Left ventricle myocardium inferior (tissue), 1 donor: Measurements from ENCODE around the gene GNG12. TPM values are rescaled to one million over a fixed set of nuclear protein-coding genes. Genes with fewer than 3 reads are reported as not detected.
A peak's percentile ranks its signal among the peaks of the same experiment; 100 is the strongest.

Source experiments
- DNase-seq: peaks from one replicate; pipeline ENCODE4 v3.0.0-alpha.2; 2020
- H3K27ac ChIP-seq: fragments of 200-600 bp; replicated peaks from 2 replicates; pipeline ENCODE4 v1.8.0; 2021
- H3K27me3 ChIP-seq: fragments of 200-600 bp; 2 replicates; pipeline ENCODE4 v1.8.0; 2021; ENCODE audit warnings: low read depth
- H3K36me3 ChIP-seq: fragments of 200-600 bp; 2 replicates; pipeline ENCODE4 v1.8.0; 2021
- H3K4me1 ChIP-seq: fragments of 200-600 bp; 2 replicates; pipeline ENCODE4 v1.8.0; 2021
- H3K4me3 ChIP-seq: fragments of 200-600 bp; 2 replicates; pipeline ENCODE4 v1.8.0; 2021; ENCODE audit warnings: mild to moderate bottlenecking, moderate library complexity
- H3K9me3 ChIP-seq: fragments of 200-600 bp; replicated peaks from 2 replicates; pipeline ENCODE4 v1.8.0; 2021
- intact Hi-C: fragments of 100-400 bp; cut with micrococcal nuclease; formaldehyde crosslinking; loops from one replicate; pipeline ENCODE4 v1.11.0; 2022
- total RNA-seq: library from RNA; stranded (reverse); fragmentation: NEBNext Ultra II Directional; extraction: Animal tissue kit (Norgen Biotek cat#: 25700); gene quantifications from one replicate; pipeline ENCODE4 v1.2.1, GENCODE V29; 2021
- TF ChIP-seq, protein P1 (sequence below): fragments of 200-600 bp; IDR thresholded peaks from 2 replicates; pipeline ENCODE4 v1.8.0; 2021; ENCODE audit warnings: antibody characterized with exemption, mild to moderate bottlenecking, borderline replicate concordance
- donor health status: DM: no; HTN: yes; CAD: no; lungs with severe emphysema.

Gene GNG12
- total RNA-seq, 1 donor from 2014 or later: 35.1 TPM

DNA sequence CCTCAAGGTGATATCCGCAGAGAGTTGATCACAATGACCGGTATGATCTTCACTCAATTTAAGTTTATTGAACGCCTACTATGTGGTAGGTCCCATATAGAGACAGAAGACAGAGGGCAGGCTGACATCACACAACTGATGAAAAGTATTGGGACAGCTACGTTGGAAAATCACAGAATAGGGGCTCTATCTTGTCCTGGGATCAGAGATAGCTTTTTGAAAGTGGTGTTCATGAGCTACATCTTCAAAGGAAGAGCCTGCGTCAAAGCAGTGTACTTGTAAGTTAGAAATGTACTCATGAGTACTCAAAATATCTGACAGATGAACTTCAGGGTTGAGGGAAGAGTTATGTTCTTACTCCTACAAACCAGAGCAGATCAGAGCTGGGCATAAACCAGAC lies 93.9 kb downstream of the GNG12 start:
- intact Hi-C loops: no loop called here
- Histone ChIP-seq H3K4me3 (no peak overlapping the region), H3K27me3 (no peaks in the 10 kb centered on the region), H3K36me3 (no peaks in the 10 kb centered on the region), H3K27ac (no peak overlapping the region), H3K9me3 (no peaks in the 10 kb centered on the region), H3K4me1 (peaks cover 50% of the 10 kb centered on the region)
- DNase-seq: no peak
- TF ChIP-seq, protein P1, sequence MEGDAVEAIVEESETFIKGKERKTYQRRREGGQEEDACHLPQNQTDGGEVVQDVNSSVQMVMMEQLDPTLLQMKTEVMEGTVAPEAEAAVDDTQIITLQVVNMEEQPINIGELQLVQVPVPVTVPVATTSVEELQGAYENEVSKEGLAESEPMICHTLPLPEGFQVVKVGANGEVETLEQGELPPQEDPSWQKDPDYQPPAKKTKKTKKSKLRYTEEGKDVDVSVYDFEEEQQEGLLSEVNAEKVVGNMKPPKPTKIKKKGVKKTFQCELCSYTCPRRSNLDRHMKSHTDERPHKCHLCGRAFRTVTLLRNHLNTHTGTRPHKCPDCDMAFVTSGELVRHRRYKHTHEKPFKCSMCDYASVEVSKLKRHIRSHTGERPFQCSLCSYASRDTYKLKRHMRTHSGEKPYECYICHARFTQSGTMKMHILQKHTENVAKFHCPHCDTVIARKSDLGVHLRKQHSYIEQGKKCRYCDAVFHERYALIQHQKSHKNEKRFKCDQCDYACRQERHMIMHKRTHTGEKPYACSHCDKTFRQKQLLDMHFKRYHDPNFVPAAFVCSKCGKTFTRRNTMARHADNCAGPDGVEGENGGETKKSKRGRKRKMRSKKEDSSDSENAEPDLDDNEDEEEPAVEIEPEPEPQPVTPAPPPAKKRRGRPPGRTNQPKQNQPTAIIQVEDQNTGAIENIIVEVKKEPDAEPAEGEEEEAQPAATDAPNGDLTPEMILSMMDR: no peak

DNA sequence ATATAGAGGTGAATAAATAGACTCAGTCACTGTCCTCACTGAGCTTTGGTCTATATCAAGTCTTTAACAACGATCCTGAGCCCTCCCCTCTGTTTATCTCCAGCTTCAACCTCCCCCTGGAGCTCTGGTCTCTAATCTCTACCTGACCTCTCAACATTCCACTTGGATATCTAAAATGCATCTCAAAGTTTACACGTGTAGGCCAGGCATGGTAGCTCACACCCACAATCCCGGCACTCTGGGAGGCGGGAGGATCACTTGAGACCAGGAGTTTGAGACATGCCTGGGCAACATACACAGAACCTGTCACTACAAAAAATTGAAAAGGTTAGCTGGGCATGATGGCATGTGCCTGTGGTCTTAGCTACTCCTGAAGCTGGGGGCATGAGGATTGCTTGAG lies 94.9 kb downstream of the GNG12 start:
- H3K27ac ChIP-seq: no peak overlapping the region
- H3K4me3 ChIP-seq: no peak overlapping the region

DNA sequence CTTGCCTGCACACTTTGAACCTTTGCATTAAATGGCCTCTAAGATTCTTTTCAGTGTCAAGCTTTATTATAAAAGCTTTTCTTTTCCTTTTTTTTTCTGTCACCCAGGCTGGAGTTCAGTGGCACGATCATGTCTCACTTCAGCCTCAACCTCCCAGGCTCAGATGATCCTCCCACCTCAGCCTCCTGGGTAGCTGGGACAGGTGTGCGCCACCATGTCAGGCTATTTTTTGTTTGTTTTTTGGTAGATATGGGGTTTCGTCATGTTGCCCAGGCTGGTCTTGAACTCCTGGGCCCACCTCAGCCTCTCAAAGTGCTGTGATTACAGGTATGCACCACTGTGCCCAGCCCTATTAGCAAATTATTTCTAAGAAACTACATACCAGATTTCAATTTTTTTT lies 95.4 kb downstream of the GNG12 start:
- Histone ChIP-seq H3K4me3 (no peak overlapping the region), H3K27ac (no peak overlapping the region), H3K9me3 (no peaks in the 10 kb centered on the region), H3K27me3 (no peaks in the 10 kb centered on the region), H3K4me1 (peaks cover 57% of the 10 kb centered on the region), H3K36me3 (no peaks in the 10 kb centered on the region)
- intact Hi-C loops: no loop called here
- TF ChIP-seq, protein P1: no peak
- DNase-seq: no peak

More for the DNA sequence above, 94.9 kb downstream of the GNG12 start:
- peaks cover 57% of the 10 kb centered on the region for H3K4me1 ChIP-seq
- H3K9me3 ChIP-seq: no peaks in the 10 kb centered on the region
- H3K36me3 ChIP-seq: no peaks in the 10 kb centered on the region
- no peak for DNase-seq
- intact Hi-C loops: no loop called here
- no peaks in the 10 kb centered on the region for H3K27me3 ChIP-seq
- TF ChIP-seq, protein P1: no peak

DNA sequence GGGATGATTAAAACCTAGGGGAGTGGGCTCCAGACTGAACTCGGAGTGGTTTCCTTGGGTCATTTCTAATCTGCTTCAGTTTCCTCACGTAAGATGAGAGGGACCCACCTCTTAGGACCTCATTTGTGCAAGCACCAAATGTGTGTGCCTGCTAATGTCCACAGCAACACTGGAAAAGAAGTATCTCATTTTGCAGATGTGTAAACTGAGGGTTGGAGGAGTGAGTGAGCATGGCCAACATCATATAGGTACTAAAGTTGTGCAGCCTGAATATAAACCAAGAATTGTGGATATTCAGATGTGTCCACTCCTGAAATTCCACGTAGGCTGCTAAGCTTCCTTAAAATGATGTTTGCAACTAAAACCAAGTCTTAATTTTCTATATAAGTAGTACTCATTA lies 96.5 kb downstream of the GNG12 start:
- Histone ChIP-seq H3K36me3 (no peaks in the 10 kb centered on the region), H3K27ac (peak overlapping the region; percentile 83), H3K27me3 (no peaks in the 10 kb centered on the region), H3K4me1 (peaks cover 65% of the 10 kb centered on the region), H3K9me3 (no peaks in the 10 kb centered on the region), H3K4me3 (peak overlapping the region; percentile 36)
- intact Hi-C loops: no loop called here
- TF ChIP-seq, protein P1: no peak
- no peak for DNase-seq

- DNase-seq: peak; percentile 73
- H3K4me3 ChIP-seq: peak overlapping the region; percentile 36
- H3K4me1 ChIP-seq: peaks cover 61% of the 10 kb centered on the region
- intact Hi-C loops: no loop called here
- no peaks in the 10 kb centered on the region for H3K36me3 ChIP-seq
- no peaks in the 10 kb centered on the region for H3K9me3 ChIP-seq
- peak overlapping the region; percentile 83 for H3K27ac ChIP-seq
- H3K27me3 ChIP-seq: no peaks in the 10 kb centered on the region
- TF ChIP-seq, protein P1: no peak
Measured at GRCh38 chr1:67735806-67736627, 97.2 kb downstream of the GNG12 start.
